SJCRH30 (cell line): ENCODE measurements around the gene TMEM203. TPM values are rescaled to one million over a fixed set of nuclear protein-coding genes. Genes with fewer than 3 reads are reported as not detected.

Experiments
- DNase-seq, 2 experiments: peaks; one replicate each; pipeline ENCODE4 v3.0.0-alpha.2; 2015 to 2020
- H3K27ac ChIP-seq: fragments of 250-450 bp; sonication (Bioruptor Pico); 2 replicates; pipeline ENCODE4 v1.5.1; 2020; ENCODE audit warnings: mild to moderate bottlenecking, moderate library complexity
- H3K27me3 ChIP-seq: fragments of 250-450 bp; sonication (Bioruptor Pico); 2 replicates; pipeline ENCODE4 v1.5.1; 2020; ENCODE audit warnings: mild to moderate bottlenecking, moderate library complexity
- H3K36me3 ChIP-seq: fragments of 250-450 bp; sonication (Bioruptor Pico); 2 replicates; pipeline ENCODE4 v1.5.1; 2020; ENCODE audit warnings: mild to moderate bottlenecking, moderate library complexity
- H3K4me1 ChIP-seq: fragments of 250-450 bp; sonication (Bioruptor Pico); 2 replicates; pipeline ENCODE4 v1.5.1; 2020; ENCODE audit warnings: mild to moderate bottlenecking, moderate library complexity
- H3K4me3 ChIP-seq: fragments of 250-450 bp; sonication (Bioruptor Pico); 2 replicates; pipeline ENCODE4 v1.5.1; 2020; ENCODE audit warnings: mild to moderate bottlenecking, moderate library complexity
- H3K9me3 ChIP-seq: fragments of 250-450 bp; sonication (Bioruptor Pico); replicated peaks from 2 replicates; pipeline ENCODE4 v1.5.1; 2020; ENCODE audit warnings: mild to moderate bottlenecking, moderate library complexity
- total RNA-seq: library from RNA; depleted of rRNA; stranded (reverse); fragments of >200 nt; shearing (Covaris generic); gene quantifications from 2 replicates; pipeline ENCODE4 v1.2.3, GENCODE V29; 2014

Gene TMEM203
- total RNA-seq, 1 experiment from 2014 or later: 57.3 TPM

DNA sequence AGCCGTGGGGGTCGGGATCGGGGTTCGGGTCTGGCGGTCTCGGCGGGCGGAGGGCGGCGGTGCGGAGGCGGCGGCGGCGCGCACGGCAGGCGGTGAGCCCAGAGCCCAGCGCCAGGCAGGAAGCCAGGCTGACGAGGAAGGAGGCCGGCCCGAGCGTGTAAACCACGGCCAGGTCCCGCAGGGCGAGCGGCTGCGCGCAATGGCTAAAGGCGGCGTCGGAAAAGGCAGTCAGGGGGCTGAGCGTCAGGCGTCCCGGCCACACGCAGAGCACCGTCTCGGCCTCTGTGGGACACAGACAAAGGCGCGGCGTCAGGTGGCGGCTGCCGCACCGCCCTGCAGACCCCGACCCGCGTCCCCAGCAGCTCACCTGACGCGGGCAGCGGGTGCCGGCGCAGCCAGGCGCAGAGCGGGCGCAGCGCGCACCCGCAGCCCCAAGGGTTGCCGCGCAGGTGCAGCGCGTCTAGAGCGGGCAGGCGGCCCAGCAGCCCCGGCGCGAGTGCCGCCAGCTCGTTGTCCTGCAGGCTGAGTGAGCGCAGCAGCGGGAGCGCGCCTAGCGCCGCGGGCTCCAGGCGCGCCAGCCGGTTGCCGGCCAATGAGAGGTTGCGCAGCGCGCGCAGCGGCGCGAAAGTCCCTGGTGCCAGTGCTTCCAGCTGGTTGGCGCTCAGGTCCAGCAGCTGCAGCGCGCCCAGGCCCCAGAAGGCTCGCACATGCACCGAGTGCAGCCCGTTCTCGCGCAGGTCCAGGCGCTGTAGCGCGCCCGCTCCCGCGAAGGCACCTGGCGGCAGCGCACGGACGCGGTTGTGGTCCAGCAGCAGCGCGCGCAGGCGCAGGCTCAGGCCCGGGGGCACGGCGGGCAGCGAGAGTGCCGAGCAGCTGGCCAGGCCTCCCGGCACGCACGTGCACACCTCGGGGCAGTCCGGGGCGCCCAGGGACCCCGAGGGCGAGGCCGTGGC lies 36.3 kb downstream of the TMEM203 start:
- Histone ChIP-seq H3K36me3 (no peaks in the 10 kb centered on the region), H3K27me3 (peaks cover 38% of the 10 kb centered on the region), H3K4me3 (peak overlapping the region; percentile 11), H3K27ac (no peak overlapping the region), H3K4me1 (peaks cover 68% of the 10 kb centered on the region), H3K9me3 (no peaks in the 10 kb centered on the region)
- DNase-seq: peak; percentile 73 to 77

DNA sequence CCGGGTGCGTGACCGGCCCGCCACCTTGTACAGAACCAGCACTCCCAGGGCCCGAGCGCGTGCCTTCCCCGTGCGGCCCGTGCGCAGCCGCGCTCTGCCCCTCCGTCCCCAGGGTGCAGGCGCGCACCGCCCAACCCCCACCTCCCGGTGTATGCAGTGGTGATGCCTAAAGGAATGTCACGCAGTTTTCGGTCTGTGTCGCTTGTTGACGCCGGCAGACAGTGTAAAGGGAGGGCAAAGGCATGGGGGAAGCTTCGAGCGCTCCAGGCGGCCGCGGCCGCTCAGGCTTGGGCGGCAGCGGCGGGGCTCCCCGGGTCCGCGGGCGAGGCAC lies 36.9 kb downstream of the TMEM203 start:
- Histone ChIP-seq H3K4me1 (peaks cover 68% of the 10 kb centered on the region), H3K4me3 (peak overlapping the region; percentile 11), H3K27me3 (peaks cover 38% of the 10 kb centered on the region), H3K9me3 (no peaks in the 10 kb centered on the region), H3K27ac (no peak overlapping the region), H3K36me3 (no peaks in the 10 kb centered on the region)
- peak in 1 of 2 experiments; percentile 37 for DNase-seq

DNA sequence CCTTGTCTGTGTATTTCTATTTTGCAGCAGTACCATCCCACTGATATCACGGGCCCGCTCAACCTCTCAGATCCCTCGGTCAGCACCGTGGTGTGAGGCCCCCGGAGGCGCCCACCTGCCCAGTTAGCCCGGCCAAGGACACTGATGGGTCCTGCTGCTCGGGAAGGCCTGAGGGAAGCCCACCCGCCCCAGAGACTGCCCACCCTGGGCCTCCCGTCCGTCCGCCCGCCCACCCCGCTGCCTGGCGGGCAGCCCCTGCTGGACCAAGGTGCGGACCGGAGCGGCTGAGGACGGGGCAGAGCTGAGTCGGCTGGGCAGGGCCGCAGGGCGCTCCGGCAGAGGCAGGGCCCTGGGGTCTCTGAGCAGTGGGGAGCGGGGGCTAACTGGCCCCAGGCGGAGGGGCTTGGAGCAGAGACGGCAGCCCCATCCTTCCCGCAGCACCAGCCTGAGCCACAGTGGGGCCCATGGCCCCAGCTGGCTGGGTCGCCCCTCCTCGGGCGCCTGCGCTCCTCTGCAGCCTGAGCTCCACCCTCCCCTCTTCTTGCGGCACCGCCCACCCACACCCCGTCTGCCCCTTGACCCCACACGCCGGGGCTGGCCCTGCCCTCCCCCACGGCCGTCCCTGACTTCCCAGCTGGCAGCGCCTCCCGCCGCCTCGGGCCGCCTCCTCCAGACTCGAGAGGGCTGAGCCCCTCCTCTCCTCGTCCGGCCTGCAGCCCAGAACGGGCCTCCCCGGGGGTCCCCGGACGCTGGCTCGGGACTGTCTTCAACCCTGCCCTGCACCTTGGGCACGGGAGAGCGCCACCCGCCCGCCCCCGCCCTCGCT lies 37.5 kb downstream of the TMEM203 start:
- Histone ChIP-seq H3K9me3 (no peaks in the 10 kb centered on the region), H3K4me1 (peaks cover 64% of the 10 kb centered on the region), H3K4me3 (peak overlapping the region; percentile 49), H3K27me3 (peaks cover 38% of the 10 kb centered on the region), H3K27ac (no peak overlapping the region), H3K36me3 (no peaks in the 10 kb centered on the region)
- peak; percentile 72 to 84 for DNase-seq

DNA sequence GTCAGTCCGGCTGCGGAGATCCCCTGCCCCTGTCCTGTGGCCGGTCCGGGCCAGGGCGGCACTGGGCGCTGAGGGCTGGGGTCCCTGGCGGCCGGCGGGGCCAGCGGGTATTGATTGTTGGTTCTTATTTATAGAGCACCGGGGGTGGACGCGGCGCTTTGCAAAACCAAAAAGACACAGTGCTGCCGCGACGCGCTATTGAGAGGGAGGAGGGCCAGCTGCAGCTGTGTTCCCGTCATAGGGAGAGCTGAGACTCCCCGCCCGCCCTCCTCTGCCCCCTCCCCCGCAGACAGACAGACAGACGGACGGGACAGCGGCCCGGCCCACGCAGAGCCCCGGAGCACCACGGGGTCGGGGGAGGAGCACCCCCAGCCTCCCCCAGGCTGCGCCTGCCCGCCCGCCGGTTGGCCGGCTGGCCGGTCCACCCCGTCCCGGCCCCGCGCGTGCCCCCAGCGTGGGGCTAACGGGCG lies 38.1 kb downstream of the TMEM203 start:
- Histone ChIP-seq H3K27ac (no peak overlapping the region), H3K27me3 (peaks cover 38% of the 10 kb centered on the region), H3K9me3 (no peaks in the 10 kb centered on the region), H3K4me1 (peaks cover 58% of the 10 kb centered on the region), H3K4me3 (peak overlapping the region; percentile 49), H3K36me3 (no peaks in the 10 kb centered on the region)
- DNase-seq: peak; percentile 57 to 61

DNA sequence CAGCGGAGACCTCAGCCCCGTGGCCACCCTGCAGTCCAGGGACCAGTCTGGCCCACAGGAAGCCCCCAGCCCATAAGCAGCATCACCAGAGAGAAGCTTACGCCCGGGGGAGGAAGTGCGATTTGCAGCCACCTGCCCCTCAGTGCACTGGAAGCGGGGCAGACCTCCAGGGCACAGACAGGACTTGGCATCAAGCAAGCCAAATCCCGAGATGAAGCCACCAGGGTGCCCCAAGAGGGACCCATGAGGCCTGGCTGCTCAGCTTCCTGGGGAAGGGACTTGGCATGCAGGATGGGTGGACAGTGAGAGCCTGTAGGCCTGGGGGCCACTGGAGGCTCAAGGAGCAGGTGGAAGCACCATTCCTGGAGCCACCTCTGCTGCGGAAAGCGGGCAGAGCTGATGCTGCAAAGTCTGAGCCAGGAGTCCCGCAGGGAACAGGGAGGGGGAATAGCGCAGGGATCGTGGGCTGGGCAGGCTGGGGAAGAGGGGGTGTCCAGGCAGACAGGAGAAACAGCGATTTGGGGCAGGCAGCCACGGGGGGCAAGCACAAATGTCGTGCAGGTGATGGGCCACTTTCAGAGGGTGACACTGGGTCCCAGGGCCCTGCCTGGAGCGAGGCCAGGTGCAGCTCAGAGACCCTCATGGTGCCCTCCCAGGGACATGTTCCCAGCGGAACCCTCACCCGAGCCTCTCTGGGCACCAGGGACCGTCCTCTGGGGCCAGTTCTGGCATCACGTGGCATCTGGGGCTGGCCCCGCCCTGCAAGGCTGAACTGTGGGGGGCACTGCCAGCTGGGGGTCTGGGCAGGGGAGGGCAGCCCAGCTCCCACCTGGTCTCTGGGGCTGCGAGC lies 38.8 kb downstream of the TMEM203 start:
- Histone ChIP-seq H3K36me3 (no peaks in the 10 kb centered on the region), H3K27me3 (peaks cover 38% of the 10 kb centered on the region), H3K9me3 (no peaks in the 10 kb centered on the region), H3K4me1 (peaks cover 51% of the 10 kb centered on the region), H3K27ac (no peak overlapping the region), H3K4me3 (peak overlapping the region; percentile 49)
- DNase-seq: no peak

DNA sequence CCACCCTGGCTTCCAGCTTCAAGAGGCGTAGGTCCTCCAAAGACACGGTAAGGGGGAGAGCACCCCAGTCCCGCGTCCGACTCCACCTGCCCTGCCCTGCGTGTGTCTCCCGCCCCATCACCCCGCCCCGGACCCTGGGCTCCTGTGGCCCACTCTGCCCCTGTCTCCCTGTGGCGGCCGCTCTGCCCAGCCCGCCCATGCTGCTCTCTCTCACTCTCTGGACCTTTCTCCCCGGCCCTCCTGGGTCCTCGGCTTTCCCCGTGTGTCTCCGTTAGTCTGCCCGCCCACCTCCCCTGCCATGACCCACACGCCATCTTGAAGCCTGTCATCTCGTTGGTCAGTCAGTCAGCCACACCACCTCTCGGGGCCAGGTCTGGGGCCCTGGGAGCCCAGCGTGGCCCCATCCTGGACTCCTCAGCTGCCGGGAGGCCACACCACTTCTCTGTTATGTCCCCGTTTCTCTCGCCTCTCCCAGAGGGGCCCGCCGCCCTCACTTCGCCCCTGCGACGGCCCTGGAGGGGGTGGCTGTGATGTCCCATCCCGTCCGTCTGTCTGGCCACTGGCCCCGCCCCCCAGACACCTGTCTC lies 40.1 kb downstream of the TMEM203 start:
- Histone ChIP-seq H3K4me3 (peak overlapping the region; percentile 45), H3K27ac (no peak overlapping the region; the same call in 1 of the 2 replicates), H3K4me1 (peaks cover 44% of the 10 kb centered on the region), H3K36me3 (no peaks in the 10 kb centered on the region), H3K27me3 (peaks cover 36% of the 10 kb centered on the region), H3K9me3 (no peaks in the 10 kb centered on the region)
- no peak for DNase-seq

DNA sequence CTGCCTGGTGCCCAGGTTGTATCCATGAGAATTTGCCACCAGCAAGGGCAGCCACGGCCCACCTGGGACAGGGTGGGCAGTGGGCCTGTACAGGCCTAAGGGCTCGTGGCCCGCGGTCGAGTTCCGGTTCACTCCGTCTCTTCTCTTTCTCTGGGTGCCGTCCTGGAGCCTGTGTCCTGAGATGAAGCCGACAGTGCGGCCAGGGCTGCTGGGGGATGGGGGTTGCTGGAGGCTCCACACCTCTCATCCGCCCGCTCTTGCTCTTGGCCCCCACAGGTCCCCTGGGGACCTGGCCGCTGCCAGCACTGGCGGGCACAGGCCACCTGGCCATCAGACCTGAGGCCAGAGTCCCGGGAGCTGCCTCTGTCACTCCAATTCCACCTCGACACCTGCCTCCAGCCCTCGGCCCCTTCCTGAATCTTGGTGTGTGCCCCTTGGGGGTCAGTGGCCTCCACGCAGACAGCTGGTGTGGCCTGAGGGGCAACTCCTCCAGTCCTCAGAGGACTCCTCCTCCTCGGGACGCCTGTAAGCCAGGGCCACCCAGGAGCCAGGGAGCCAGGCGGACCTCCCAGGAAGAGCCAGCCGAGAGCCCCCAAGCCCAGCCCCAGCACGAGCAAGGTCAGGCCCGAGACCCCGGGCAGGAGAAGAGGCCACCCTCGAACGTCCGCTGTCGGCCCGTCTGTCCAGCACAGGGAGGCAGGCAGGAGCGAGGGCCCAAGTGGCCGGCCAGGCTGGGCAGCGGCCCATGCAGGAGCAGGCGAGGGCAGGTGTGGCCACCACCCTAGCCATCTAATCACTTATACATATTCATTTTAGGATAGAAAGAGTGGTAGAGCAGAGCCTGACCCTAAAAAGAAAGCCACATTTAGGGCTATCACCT lies 40.8 kb downstream of the TMEM203 start:
- DNase-seq: peak; percentile 85 to 89
- H3K36me3 ChIP-seq: no peaks in the 10 kb centered on the region
- H3K4me1 ChIP-seq: peaks cover 37% of the 10 kb centered on the region
- H3K9me3 ChIP-seq: no peaks in the 10 kb centered on the region
- H3K4me3 ChIP-seq: peak overlapping the region; percentile 45
- H3K27me3 ChIP-seq: peaks cover 32% of the 10 kb centered on the region
- peak overlapping the region; percentile 17; the same call in 1 of the 2 replicates for H3K27ac ChIP-seq

DNA sequence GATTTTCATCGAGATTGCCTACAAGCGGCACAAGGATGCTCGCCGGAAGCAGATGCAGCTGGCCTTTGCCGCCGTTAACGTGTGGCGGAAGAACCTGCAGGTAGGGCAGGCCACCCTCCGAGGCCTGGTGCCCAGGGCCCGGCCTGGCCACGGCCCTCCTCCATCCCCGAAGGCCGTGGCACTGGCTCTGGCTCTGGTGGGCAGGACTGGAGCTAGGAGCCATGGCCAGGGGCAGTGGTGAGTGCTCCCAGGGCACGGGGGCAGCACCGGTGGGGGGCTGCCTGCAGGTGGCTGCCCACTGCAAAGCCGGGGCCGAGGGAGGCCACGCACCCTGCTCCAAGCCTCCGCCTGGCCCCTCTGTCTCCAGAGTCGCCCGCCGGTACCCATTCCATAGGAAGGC lies 41.6 kb downstream of the TMEM203 start:
- H3K36me3 ChIP-seq: no peaks in the 10 kb centered on the region
- peaks cover 43% of the 10 kb centered on the region for H3K4me1 ChIP-seq
- no peak overlapping the region for H3K4me3 ChIP-seq
- H3K9me3 ChIP-seq: no peaks in the 10 kb centered on the region
- DNase-seq: no peak
- H3K27ac ChIP-seq: no peak overlapping the region
- H3K27me3 ChIP-seq: peaks cover 32% of the 10 kb centered on the region

DNA sequence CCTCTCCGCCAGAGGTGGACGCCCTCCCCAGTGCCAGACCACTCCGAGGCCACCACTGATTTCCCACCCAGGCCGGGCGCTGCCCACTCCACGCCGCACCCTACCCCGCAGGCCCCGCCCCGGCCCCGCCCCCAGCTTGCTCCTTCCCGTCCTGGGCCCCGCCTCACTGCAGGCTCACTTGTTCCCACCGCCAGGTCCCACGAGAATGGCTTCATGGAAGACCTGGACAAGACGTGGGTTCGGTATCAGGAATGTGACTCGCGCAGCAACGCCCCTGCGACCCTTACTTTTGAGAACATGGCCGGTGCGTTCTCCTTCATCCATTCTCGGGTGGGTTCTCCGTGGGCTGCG lies 42.1 kb downstream of the TMEM203 start:
- Histone ChIP-seq H3K27ac (no peak overlapping the region), H3K36me3 (no peaks in the 10 kb centered on the region), H3K9me3 (no peaks in the 10 kb centered on the region), H3K4me3 (no peak overlapping the region), H3K4me1 (peaks cover 48% of the 10 kb centered on the region), H3K27me3 (peaks cover 32% of the 10 kb centered on the region)
- no peak for DNase-seq

DNA sequence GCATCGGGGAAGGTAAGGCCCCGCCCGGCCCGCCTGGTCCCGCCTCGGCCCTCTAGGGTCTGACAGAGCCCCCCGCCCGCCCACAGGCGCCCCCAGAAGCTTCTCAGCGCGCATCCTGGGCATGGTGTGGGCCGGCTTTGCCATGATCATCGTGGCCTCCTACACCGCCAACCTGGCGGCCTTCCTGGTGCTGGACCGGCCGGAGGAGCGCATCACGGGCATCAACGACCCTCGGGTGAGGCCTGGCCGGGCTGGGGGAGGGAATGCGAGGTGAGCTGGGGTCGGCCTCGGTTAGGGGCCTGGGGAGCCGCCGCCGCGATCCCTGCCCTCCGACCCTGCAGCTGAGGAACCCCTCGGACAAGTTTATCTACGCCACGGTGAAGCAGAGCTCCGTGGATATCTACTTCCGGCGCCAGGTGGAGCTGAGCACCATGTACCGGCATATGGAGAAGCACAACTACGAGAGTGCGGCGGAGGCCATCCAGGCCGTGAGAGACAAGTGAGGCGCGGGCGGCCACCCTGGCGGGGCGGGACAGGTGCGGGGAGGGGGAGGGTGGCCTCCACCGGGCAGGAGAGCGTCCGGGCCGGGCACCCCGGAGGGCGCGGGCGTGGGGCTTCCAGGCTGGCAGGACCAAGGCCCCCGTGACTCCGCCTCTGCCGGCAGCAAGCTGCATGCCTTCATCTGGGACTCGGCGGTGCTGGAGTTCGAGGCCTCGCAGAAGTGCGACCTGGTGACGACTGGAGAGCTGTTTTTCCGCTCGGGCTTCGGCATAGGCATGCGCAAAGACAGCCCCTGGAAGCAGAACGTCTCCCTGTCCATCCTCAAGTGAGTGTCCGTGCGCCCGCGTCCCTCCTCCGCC lies 42.7 kb downstream of the TMEM203 start:
- H3K36me3 ChIP-seq: no peaks in the 10 kb centered on the region
- H3K9me3 ChIP-seq: no peaks in the 10 kb centered on the region
- H3K27ac ChIP-seq: no peak overlapping the region
- H3K27me3 ChIP-seq: peaks cover 28% of the 10 kb centered on the region
- no peak overlapping the region for H3K4me3 ChIP-seq
- no peak for DNase-seq
- H3K4me1 ChIP-seq: peaks cover 51% of the 10 kb centered on the region

DNA sequence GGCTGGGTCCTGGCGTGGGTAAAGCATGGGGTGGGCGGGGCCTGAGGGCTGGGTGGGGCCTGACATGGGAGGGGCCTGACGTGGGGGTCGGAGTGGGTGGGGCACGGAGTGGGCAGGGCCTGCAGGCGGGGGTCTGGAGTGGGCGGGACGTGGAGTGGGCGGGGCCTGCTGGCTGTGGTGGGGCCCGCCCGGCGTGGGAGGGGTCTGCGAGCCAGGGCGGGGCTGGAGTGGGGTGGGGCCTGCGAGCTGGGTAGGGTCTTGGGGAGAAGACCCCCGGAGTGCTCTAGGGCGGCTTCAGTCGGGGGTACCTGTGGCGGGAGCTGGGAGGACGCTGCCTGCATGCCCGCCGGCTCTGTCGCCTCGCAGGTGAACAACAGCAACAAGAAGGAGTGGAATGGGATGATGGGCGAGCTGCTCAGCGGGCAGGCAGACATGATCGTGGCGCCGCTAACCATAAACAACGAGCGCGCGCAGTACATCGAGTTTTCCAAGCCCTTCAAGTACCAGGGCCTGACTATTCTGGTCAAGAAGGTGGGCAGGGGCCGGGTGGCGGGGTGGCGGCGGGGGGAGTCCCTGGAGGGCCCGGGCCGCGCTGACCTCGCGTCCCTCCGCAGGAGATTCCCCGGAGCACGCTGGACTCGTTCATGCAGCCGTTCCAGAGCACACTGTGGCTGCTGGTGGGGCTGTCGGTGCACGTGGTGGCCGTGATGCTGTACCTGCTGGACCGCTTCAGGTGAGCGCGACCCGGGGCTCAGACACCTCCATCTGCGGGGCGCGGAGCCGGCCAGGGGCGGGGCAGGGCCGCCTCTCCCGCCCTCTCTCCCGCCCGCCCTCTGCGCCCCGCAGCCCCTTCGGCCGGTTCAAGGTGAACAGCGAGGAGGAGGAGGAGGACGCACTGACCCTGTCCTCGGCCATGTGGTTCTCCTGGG lies 43.6 kb downstream of the TMEM203 start:
- Histone ChIP-seq H3K36me3 (no peaks in the 10 kb centered on the region), H3K27ac (no peak overlapping the region), H3K9me3 (no peaks in the 10 kb centered on the region), H3K27me3 (peaks cover 25% of the 10 kb centered on the region), H3K4me1 (peaks cover 48% of the 10 kb centered on the region), H3K4me3 (no peak overlapping the region)
- DNase-seq: no peak
